ENCODE data around the gene NUSAP1.
A peak's percentile ranks its signal among the peaks of the same experiment; 100 is the strongest.
"Not testable (repeated sequence)": the region's sequence is repeated elsewhere in the genome, so short reads cannot be mapped to it uniquely, and the experiment has no call there.

Gene NUSAP1

GRCh38 chr15:41411441-41411840 is 78.8 kb downstream of the NUSAP1 start:
- TF ChIP-seq CTCF (IDR thresholded peaks at IDR 0.05; ENCODE audit: extremely low read depth, insufficient read depth, missing control alignments) = no peak
- DNase-seq (ENCODE audit: low spot score) = no peak
- in situ Hi-C loops (cut with MboI; ENCODE audit: low pct_unique_long_range_greater_than_20kb, low sequenced_read_pairs, unreplicated experiment) = no loop called here

GRCh38 chr15:41416128-41416741 is 83.6 kb downstream of the NUSAP1 start:
- TF ChIP-seq CTCF (IDR thresholded peaks at IDR 0.05; ENCODE audit: extremely low read depth, insufficient read depth, missing control alignments) = no peak
- in situ Hi-C loops (cut with MboI; ENCODE audit: low pct_unique_long_range_greater_than_20kb, low sequenced_read_pairs, unreplicated experiment) = no loop called here
- no peak for DNase-seq (ENCODE audit: low spot score)

GRCh38 chr15:41416742-41417417 is 84.2 kb downstream of the NUSAP1 start, which contains the start of gene RTF1:
TSS of gene RTF1 (plus strand) at chr15:41417095. CDS start at chr15:41417116, 21 bp downstream.
- TF ChIP-seq CTCF (IDR thresholded peaks at IDR 0.05; ENCODE audit: extremely low read depth, insufficient read depth, missing control alignments) = no peak
- in situ Hi-C loops (cut with MboI; ENCODE audit: low pct_unique_long_range_greater_than_20kb, low sequenced_read_pairs, unreplicated experiment) = no loop called here
- DNase-seq (ENCODE audit: low spot score) = peak; percentile 97

- peak; percentile 63 for DNase-seq (ENCODE audit: low spot score)
- in situ Hi-C loops (cut with MboI; ENCODE audit: low pct_unique_long_range_greater_than_20kb, low sequenced_read_pairs, unreplicated experiment) = no loop called here
- TF ChIP-seq CTCF (IDR thresholded peaks at IDR 0.05; ENCODE audit: extremely low read depth, insufficient read depth, missing control alignments) = no peak
Measured at GRCh38 chr15:41417418-41418195, 84.9 kb downstream of the NUSAP1 start.

GRCh38 chr15:41423979-41424659 is 91.4 kb downstream of the NUSAP1 start:
- DNase-seq (ENCODE audit: low spot score) = peak; percentile 65
- in situ Hi-C loops (cut with MboI; ENCODE audit: low pct_unique_long_range_greater_than_20kb, low sequenced_read_pairs, unreplicated experiment) = no loop called here
- no peak for TF ChIP-seq CTCF (IDR thresholded peaks at IDR 0.05; ENCODE audit: extremely low read depth, insufficient read depth, missing control alignments)

- TF ChIP-seq CTCF (IDR thresholded peaks at IDR 0.05; ENCODE audit: extremely low read depth, insufficient read depth, missing control alignments) = peak; percentile 19
- no peak for DNase-seq (ENCODE audit: low spot score)
- in situ Hi-C loops (cut with MboI; ENCODE audit: low pct_unique_long_range_greater_than_20kb, low sequenced_read_pairs, unreplicated experiment) = no loop called here
Measured at GRCh38 chr15:41424809-41425208, 92.1 kb downstream of the NUSAP1 start.

- DNase-seq (ENCODE audit: low spot score); in situ Hi-C loops (cut with MboI; ENCODE audit: low pct_unique_long_range_greater_than_20kb, low sequenced_read_pairs, unreplicated experiment): not testable (repeated sequence)
Measured at GRCh38 chr15:41425907-41426306, 93.2 kb downstream of the NUSAP1 start.
